Measurements from ENCODE around the gene PTPN3.
A peak's percentile ranks its signal among the peaks of the same experiment; 100 is the strongest.

PTPN3 gene

GRCh38 chr9:109451311-109452025 is 46.6 kb downstream of the PTPN3 start:
- no peak for DNase-seq

GRCh38 chr9:109450346-109450745 is 47.8 kb downstream of the PTPN3 start:
- no peak for DNase-seq

- no peak for DNase-seq
Measured at GRCh38 chr9:109449036-109449798, 48.9 kb downstream of the PTPN3 start.

- DNase-seq: no peak
Measured at GRCh38 chr9:109448223-109448622, 49.9 kb downstream of the PTPN3 start.

- DNase-seq: no peak
Measured at GRCh38 chr9:109447329-109448076, 50.6 kb downstream of the PTPN3 start.

- DNase-seq: no peak
Measured at GRCh38 chr9:109444771-109445320, 53.3 kb downstream of the PTPN3 start.

GRCh38 chr9:109442716-109443115 is 55.4 kb downstream of the PTPN3 start:
- no peak for DNase-seq

GRCh38 chr9:109441296-109441695 is 56.8 kb downstream of the PTPN3 start:
- DNase-seq: no peak

- peak; percentile 17 for DNase-seq
Measured at GRCh38 chr9:109440797-109441287, 57.3 kb downstream of the PTPN3 start.

- no peak for DNase-seq
Measured at GRCh38 chr9:109440117-109440515, 58.0 kb downstream of the PTPN3 start.

- no peak for DNase-seq
Measured at GRCh38 chr9:109439378-109440116, 58.6 kb downstream of the PTPN3 start.

GRCh38 chr9:109437286-109437685 is 60.8 kb downstream of the PTPN3 start:
- DNase-seq: no peak

- no peak for DNase-seq
Measured at GRCh38 chr9:109436071-109436470, 62.0 kb downstream of the PTPN3 start.

GRCh38 chr9:109433476-109433875 is 64.6 kb downstream of the PTPN3 start:
- no peak for DNase-seq

- DNase-seq: no peak
Measured at GRCh38 chr9:109430231-109430630, 67.9 kb downstream of the PTPN3 start.

- no peak for DNase-seq
Measured at GRCh38 chr9:109428854-109429253, 69.3 kb downstream of the PTPN3 start.

- no peak for DNase-seq
Measured at GRCh38 chr9:109427886-109428285, 70.2 kb downstream of the PTPN3 start.

- no peak for DNase-seq
Measured at GRCh38 chr9:109426626-109427402, 71.3 kb downstream of the PTPN3 start.

GRCh38 chr9:109424618-109425017 is 73.5 kb downstream of the PTPN3 start:
- no peak for DNase-seq

- DNase-seq: no peak
Measured at GRCh38 chr9:109423877-109424276, 74.2 kb downstream of the PTPN3 start.

GRCh38 chr9:109422641-109423040 is 75.5 kb downstream of the PTPN3 start:
- no peak for DNase-seq
